CD4-positive, alpha-beta T cell treated with Interleukin-1 beta for 1 hour (primary cell): Measurements from ENCODE around the gene RUVBL2.

Source experiments
- DNase-seq, 2 donors: peaks; one replicate each; pipeline ENCODE4 v3.0.0-alpha.2; 2020 to 2022

The RUVBL2 gene

DNA sequence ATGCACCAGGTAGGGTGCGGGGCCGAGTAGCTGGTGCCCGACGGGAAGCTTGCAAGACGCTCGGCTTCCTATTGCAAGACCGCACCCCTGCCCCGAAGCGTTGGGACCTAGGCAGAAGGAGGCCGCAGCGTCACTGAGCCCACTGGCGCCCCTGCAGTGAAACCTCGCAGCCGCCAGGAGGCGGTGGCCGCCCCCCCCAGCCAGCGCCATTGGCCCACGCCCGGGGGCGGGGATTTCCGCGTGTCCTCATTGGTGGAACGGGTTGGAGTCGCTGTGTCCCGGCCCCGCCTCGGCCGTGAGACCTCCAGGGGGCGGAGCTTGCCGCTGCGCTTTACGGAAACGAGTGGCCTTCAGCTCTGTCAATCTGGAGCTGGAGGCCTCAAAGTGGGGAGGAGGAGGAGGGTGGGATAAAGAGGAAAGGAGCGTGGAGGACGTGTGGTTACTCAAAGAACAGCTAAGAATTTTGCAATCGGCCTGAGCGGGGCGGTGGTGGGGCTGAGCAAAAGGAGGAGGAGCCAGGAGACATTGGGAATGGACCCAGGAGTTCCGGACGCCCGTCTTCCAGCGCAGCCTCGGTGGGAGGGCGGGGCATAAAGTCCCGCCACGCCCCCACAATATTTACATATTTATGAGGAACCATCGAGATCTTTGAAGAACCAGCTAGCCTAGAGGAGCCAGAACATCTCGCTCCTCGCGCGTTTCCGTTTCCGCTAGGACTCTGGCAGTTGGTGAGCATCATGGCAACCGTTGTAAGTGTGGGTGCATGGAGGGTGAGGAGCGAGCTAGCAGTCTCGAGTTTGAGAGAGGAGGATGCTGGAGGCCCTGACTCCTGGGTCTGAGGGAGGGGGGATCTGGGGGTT lies at the start of gene RUVBL2, which contains the start of gene GYS1:
Gene RUVBL2, plus strand, starts transcription at position 713 of the 860 bp plus-strand sequence. Its CDS starts 25 bp downstream, at position 738.
Gene GYS1, minus strand, starts transcription at position 135 of the 860 bp plus-strand sequence. CDS start 197 bp downstream, outside the sequence.
- DNase-seq, result peak; percentile 100

DNA sequence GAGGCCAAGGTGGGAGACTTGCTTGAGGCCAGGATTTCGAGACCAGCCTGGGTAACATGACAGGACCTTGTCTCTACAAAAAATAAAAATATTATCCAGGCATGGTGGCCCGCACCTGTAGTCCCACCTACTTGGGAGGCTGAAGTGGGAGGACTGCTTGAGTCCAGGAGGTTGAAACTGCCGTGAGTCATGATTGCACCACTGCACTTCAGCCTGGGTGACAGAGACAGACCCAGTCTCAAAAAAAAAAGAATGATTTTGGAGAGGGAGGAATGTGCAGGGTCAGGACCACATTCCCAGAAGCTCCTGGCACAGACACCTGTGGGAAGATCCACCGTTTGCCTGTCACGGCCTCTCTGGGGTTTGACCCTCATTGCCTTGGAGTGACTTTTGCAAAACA lies 48.3 kb upstream of the RUVBL2 start:
- no peak for DNase-seq

DNA sequence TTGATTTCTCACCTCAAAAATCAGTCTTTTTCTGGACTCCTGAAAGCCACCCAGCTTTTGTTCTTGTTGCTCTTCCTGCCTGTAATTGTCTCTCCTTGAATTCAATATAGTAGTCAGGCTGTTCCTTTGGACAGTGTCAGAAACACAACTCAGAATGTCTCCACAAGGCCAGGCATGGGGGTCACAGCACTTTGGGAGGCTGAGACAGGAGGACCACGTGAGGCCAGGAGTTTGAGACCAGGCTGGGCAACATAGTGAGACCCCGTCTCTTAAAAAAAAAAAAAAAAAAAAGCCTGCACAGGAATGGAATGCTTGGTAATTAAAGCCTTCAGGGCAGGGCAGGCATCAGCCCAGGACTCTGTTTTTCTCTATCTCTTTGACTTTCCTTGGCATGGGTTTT lies 47.9 kb upstream of the RUVBL2 start:
- DNase-seq, result no peak

DNA sequence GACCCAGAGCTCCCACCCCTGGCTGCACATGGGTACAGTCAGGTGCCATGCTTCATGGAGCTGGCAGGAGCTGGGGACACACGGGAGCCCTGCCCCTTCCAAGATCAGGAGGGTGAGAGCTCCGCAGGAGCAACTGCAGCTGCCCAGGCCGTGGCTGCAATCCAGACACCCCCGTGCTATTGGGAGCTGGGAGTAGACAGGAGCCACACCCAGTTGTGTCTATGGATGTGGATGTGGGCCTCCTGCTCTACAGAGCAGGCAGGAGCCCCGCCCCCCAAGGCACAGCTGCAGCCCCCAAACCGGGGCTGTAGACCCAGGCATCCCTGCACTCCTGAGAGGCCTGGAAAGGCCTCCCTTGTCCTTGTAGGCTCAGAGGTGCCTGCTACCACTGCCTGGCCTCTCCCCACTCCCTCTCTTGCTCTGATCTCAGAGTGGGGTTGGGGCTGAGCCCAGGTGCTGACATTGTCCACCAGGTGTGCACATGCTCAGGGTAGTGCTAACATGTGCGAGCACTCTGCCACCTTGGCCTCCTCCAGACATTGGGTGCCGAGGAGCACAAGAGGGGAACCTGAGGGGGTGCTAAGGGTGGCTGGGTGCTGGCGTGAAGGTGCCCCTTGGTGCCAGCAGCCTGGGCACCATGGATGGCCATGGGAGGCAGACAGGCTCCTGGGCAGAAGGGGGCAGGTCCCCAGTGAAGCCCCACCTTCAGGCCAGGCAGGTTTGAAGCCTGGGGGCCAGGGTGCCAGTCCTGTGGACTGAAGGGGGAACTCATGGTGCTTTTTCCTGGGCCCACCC lies 47.0 kb upstream of the RUVBL2 start:
- DNase-seq, result no peak

DNA sequence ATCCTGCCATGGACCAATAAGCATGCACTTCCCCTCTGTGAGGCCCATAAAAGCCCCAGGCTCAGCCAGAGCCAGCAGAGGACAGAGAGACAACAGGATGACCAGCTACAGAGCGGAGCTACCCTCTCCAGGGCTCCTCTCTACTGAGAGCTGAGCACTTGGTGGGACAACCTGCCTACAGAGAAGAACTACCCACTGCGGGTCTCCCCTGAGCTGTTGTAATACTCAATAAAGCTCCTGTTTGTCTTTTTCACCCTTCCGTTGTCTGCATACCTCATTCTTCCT lies 46.5 kb upstream of the RUVBL2 start:
- no peak for DNase-seq

DNA sequence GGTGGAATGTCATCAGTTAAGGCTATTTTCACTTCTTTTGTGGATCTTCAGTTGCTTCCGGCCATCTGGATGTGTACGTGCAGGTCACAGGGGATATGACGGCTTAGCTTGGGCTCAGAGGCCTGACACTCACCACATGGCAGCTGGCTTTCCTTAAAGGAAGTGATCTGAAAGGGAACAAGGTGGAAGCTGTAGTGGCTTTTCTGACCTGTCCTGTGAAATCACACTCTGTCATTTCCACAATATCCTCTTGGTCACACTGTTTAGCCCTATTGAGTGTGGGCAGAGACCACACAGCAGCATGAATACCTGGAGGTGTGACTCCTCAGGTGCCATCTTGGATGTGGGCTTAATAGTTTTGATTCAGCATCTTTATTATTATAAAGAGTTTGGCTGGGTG lies 43.5 kb upstream of the RUVBL2 start:
- DNase-seq, result no peak

DNA sequence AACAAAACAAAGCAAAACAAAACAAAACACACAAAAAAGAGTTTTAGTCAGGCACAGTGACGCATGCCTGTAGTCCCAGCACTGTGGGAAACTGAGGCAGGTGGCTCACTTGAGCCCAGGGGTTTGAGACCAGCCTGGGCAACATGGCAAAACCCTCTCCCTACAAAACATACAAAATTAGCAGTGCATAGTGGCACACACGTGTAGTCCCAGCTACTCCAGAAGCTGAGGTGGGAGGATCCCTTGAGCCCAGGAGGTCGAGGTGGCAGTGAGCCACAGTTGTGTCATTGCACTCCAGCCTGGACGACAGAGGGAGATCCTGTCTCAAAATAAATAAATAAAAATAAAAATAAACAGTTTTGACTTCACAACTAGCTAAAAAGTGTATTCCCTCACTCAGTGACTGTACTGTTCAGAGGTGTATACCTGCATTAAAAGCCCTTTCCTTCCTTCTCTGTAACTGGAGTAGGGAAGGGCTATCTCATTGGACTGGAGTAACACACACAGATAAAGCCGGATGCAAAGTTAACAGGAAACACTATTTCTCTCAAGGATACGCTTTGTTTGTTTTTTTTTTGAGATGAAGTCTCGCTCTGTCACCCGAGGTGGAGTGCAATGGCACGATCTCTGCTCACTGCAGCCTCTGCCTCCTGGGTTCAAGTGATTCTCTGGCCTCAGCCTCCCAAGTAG lies 42.7 kb upstream of the RUVBL2 start:
- no peak for DNase-seq

DNA sequence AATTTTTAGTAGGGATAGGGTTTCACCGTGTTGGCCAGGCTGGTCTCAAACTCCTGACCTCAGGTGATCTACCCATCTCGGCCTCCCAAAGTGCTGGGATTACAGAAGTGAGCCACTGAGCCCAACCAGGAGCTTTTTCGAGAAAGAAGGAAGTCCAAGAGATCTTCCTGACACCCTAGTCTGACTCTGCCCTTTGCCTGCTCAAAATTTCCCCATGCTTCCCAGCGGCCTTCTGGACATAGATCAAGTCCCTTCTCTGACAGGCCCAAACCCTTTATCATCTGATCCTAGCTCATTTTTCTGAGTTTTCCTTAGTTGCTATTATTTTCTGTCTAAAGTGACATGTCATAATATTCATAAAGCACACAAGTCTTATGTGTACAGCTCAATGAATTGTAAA lies 40.5 kb upstream of the RUVBL2 start:
- no peak for DNase-seq

DNA sequence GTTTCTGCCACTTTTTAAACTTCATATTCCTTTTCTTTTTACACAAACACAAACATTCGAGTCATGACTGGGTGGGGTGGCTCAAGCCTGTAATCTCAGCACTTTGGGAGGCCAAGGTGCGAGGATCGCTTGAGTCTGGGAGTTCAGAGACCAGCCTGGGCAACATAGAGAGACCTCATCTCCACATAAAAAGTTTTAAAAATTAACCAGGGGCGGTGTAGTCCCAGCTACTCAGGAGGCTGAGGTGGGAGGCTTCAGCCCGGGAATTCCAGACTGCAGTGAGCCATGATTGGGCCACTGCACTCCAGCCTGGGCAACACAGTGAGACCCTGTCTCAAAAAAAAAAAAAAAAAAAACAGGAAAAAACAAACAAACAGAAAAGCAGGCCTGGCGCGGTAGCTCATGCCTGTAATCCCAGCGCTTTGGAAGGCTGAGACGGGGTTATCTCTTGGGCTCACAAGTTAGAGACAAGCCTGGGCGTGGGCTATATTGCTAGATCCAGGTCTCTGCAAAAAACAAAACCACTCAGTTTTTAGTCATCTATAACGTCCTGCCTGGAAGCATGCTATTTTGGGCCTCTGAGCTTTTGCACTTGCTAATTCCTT lies 39.6 kb upstream of the RUVBL2 start:
- no peak for DNase-seq

DNA sequence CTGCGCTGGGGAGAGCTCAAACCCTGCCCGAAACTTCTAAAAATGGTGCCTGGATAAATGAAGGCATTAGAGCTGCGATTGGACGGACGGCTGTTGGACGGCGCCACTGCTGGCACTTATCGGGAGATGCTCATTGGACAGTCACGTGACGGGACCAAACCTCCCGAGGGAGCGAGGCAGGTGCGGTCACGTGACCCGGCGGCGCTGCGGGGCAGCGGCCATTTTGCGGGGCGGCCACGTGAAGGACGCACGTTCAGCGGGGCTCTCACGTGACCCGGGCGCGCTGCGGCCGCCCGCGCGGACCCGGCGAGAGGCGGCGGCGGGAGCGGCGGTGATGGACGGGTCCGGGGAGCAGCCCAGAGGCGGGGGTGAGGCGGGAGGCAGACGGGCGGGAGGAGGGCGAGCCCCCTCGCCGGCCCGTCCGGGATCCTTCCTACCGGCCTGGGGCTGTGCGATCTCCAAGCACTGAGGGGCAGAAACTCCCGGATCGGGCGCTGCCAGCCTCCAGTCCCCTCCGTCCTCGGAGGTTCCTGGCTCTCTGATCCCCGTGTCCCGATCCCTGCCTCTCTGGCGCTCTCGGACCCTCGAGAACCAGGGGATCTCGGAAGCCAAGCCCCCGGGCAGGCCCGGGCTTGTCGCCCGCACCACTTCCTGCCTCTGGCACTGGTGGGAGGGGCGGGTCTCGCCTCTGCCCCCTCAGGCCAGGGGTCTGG lies 38.9 kb upstream of the RUVBL2 start, which contains the start of gene BAX:
Gene BAX, plus strand, starts transcription at position 281 of the 713 bp plus-strand sequence. Its CDS starts 54 bp downstream, at position 335.
- peak; percentile 87 to 88 for DNase-seq

DNA sequence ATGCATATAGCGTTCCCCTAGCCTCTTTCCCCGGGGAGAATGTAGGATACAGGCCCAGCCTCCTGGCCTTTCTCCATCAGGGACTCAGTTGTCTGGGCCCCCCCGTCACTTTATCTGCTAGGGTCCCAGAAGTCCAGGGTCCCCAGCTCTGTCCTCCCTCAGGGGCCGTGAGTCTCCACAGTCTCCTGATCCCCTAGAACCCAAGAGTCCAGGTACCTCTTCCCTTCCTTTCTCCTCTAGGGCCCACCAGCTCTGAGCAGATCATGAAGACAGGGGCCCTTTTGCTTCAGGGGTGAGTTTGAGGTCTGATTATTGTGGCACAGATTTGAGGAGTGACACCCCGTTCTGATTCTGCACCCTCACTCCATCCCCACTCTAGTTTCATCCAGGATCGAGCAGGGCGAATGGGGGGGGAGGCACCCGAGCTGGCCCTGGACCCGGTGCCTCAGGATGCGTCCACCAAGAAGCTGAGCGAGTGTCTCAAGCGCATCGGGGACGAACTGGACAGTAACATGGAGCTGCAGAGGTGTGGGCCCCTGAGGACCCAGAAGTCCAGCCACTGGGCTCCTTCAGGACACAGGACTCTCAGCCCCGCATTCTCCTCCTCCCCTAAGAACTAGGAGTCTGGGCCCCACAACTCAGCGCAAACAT lies 38.3 kb upstream of the RUVBL2 start:
- DNase-seq, result no peak

DNA sequence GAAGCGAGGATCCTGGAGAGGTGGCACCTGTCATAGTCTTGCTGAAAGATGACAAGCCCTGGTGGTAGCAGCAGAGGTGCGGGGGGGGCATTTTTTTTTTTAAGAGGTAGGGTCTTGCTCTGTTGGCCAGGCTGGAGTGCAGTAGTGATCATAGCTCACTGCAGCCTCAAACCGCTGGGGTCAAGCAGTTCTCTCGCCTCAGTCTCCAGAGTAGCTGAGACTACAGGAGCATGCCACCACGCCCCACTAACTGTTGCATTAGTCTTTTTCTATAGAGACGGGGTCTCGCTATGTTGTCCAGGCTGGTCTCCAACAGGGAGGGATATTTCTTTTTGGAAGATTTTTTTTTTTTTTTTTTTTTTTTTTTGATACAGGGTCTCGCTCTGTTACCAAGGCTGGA lies 35.7 kb upstream of the RUVBL2 start:
- no peak for DNase-seq

DNA sequence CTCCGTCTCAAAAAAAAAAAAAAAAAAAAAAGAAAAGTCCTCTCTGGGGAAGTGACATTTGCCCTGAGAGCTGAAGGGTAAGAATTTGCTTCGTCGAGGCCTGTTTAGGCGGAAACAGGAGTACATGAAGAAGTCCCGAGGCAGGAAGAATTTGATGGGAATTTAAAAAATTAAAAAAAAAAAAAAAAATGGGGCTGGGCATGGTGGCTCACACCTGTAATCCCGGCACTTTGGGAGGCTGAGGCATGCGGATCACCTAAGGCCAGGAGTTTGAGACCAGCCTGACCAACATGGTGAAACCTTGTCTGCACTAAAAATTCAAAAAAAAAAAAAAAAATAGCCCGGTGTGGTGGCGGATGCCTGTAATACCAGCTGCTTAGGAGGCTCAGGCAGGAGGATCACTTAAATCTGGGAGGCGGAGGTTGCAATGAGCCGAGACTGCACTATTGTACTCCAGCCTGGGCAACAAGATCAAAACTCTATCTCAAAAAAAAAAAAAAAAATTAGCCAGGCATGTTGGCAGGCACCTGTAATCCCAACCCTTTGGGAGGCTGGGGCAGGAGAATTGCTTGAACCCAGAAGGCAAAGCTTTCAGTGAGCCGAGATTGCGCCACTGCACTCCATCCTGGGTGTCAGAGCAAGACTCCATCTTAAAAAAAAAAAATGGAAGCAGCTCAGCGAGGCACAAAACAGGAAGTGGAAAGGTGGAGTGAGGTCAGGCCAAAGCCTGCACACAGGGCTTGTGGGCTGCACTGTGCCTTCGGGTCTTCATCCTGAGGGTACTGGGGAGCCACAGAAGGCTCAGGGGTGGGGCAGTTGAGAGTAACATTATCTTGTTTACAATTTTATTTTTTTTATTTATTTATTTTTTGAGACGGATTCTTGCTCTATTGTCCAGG lies 34.1 kb upstream of the RUVBL2 start:
- peak in 1 of 2 donors; percentile 32 for DNase-seq

DNA sequence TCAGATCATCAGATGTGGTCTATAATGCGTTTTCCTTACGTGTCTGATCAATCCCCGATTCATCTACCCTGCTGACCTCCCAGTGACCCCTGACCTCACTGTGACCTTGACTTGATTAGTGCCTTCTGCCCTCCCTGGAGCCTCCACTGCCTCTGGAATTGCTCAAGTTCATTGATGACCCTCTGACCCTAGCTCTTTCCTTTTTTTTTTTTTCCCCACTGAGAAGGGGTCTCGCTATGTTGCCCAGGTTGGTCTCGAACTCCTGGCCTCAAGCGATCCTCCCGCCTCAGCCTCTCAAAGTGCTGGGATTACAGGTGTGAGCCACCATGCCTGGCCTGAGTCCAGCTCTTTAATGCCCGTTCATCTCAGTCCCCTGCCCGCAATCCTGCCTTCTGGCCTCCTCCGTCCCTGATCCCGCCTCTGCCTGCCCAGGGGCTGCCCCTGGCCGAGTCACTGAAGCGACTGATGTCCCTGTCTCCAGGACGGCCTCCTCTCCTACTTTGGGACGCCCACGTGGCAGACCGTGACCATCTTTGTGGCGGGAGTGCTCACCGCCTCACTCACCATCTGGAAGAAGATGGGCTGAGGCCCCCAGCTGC lies 32.5 kb upstream of the RUVBL2 start:
- DNase-seq, result no peak

DNA sequence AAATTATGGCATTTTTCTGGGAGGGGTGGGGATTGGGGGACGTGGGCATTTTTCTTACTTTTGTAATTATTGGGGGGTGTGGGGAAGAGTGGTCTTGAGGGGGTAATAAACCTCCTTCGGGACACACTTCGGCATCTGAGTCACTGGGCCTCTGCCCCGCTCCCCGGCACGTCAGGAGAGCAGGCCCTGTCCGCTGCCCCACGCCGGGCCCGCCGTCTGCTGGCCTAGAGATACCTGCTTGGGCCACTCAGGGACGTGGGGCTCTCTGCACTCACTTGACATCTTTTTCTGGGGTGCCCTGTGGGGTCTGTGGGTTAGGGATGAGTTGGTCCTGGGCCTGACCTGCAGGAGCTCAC lies 32.0 kb upstream of the RUVBL2 start:
- no peak for DNase-seq

DNA sequence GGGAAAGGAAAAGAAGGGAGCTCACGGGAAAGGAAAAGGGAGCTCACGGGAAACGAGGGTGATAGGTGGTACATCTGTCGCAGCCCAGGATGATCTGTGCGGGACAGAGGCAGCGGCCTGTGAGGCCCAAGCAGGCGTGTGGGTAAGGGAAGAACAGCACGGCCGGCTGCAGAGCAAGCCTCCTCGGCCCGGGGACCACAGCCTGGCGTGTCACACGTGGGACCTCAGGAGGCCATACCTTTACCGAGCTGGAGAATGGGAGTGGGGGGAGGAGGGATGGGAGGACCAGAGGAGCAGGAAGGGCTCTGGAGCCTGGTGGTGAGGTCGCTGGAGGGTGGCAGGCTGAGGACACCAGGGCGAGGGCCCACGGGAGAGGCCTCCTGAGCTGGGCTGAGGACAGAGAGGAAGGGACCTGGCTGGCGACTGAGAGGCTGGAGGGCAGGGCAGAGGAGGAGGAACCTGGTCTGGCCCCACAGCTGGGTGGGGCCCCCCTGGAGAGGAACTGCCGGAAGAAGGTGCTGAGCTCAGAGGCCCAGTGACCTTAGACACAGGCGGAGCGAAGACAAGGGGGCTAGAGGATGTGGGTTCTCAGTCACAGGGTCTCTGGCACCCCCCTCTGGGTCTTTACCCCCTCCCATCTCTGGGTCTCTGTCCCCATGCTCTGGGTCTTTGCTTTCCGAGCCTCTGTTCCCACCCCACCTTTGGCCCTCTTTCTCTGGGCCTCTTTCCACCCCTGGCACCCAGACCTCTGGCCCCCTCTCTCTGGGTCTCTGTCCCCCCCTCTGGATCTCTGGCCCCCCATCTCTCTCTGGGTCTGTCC lies 31.4 kb upstream of the RUVBL2 start:
- peak; percentile 53 to 76 for DNase-seq

DNA sequence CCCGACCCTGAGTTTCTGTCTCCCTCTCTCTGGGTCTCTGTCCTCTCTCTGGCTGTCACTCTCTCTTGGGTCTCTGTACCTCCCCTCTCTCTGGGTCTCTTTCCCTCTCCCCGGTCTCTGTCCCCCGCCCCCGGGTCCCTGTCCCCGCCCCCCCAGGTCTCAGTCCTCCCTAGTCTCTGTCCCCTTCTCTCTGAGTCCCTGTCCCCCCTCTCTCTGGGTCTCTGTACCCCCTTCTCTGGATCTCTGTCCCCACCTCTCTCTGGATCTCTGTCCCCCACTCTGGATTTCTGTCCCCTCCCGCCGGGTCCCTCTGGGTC lies 30.9 kb upstream of the RUVBL2 start:
- DNase-seq, result no peak

DNA sequence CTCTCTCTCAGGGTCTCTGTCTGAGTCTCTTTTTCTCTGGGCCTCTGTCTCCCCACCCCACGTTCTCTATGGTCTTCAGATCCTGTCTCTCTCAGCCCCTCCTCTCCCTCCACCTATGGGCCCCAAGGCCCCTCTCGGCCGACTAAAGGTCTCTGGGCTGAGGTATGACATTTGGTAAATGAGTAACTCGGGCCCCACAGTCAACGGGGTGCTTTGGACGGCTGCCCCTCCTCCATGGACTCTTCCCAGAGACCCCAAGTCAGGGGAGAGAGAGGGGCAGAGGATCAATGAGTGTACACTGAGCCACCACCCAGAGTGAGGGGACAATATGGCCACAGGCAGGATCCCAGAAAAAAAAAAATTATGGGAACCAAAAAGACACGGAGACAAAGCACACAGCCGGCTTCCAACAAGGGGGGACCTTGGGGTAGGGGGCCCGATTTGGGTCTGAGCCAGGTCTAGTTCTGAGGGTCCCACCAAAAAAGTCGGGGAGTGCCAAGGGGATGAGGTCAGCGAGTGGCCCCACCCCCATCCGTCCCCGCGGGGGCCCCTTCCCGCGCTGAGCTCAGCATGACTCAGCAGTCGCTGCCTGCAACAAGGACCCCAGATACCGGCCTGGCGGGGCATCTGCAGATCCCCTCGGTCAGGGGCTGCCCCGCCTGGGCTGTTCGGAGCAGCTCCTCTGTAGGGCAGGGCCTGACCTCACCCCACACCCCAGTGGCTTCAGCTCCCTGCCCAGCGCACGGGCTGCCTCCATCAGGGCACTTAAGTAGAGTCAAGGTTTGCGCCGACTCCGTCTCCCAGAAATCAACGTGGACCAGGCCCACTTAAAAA lies 30.1 kb upstream of the RUVBL2 start:
- DNase-seq, result peak; percentile 54 to 63
